DOHH2 (cell line): ENCODE results near the gene FANCL.

ENCODE experiments used
- H3F3A ChIP-seq: fragments of 200-600 bp; sonication (generic), shearing (Covaris generic); 2 replicates; pipeline ENCODE4 v1.6.0; 2016; ENCODE audit warnings: antibody characterized with exemption, mild to moderate bottlenecking; ENCODE audit not compliant: control insufficient read depth, insufficient read depth
- H3K27ac ChIP-seq: fragments of 200-600 bp; sonication (generic); 2 replicates; pipeline ENCODE4 v1.5.1; 2014; ENCODE audit warnings: low read depth, mild to moderate bottlenecking, low read length, moderate library complexity
- H3K27me3 ChIP-seq: fragments of 200-600 bp; sonication (generic); 2 replicates; pipeline ENCODE4 v1.6.1; 2014; ENCODE audit warnings: mild to moderate bottlenecking, low read length, mixed read lengths; ENCODE audit not compliant: control insufficient read depth
- H3K36me3 ChIP-seq: fragments of 200-600 bp; sonication (generic); 2 replicates; pipeline ENCODE4 v1.6.1; 2014; ENCODE audit warnings: mild to moderate bottlenecking, low read length, moderate library complexity, mixed read lengths; ENCODE audit not compliant: control insufficient read depth
- H3K4me1 ChIP-seq: fragments of 200-600 bp; sonication (generic); 2 replicates; pipeline ENCODE4 v1.6.1; 2014; ENCODE audit warnings: mild to moderate bottlenecking, low read length, mixed read lengths; ENCODE audit not compliant: control insufficient read depth
- H3K4me2 ChIP-seq: fragments of 200-600 bp; sonication (generic); 2 replicates; pipeline ENCODE4 v1.6.0; 2014; ENCODE audit warnings: mild to moderate bottlenecking, low read length, moderate library complexity
- H3K4me3 ChIP-seq: fragments of 200-600 bp; sonication (generic); 2 replicates; pipeline ENCODE4 v1.5.1; 2014; ENCODE audit warnings: mild to moderate bottlenecking, low read length, mixed read lengths
- H3K79me2 ChIP-seq: fragments of 200-600 bp; sonication (generic); 2 replicates; pipeline ENCODE4 v1.6.1; 2014; ENCODE audit warnings: mild to moderate bottlenecking, low read length, mixed read lengths; ENCODE audit not compliant: control insufficient read depth
- H3K9me2 ChIP-seq: fragments of 200-600 bp; sonication (generic); replicated peaks from 2 replicates; pipeline ENCODE4 v1.6.1; 2014; ENCODE audit warnings: mild to moderate bottlenecking, low read length, mixed read lengths; ENCODE audit not compliant: control insufficient read depth
- H3K9me3 ChIP-seq: fragments of 200-600 bp; sonication (generic); 2 replicates; pipeline ENCODE4 v1.6.1; 2014; ENCODE audit warnings: antibody characterized with exemption, low read length, mixed read lengths; ENCODE audit not compliant: control insufficient read depth, insufficient read depth
- H4K20me1 ChIP-seq: fragments of 200-600 bp; sonication (generic); 2 replicates; pipeline ENCODE4 v1.6.0; 2014; ENCODE audit warnings: low read depth, mild to moderate bottlenecking, antibody characterized with exemption, low read length, moderate library complexity; ENCODE audit not compliant: control insufficient read depth, insufficient read depth
- CTCF ChIP-seq: fragments of 200-600 bp; sonication (generic); IDR thresholded peaks from one replicate; pipeline ENCODE4 v1.5.1; 2014; ENCODE audit warnings: antibody characterized with exemption, mild to moderate bottlenecking, low read depth, low read length; ENCODE audit not compliant: poor library complexity, severe bottlenecking
- EZH2phosphoT487 ChIP-seq: fragments of 200-600 bp; sonication (generic); IDR thresholded peaks from 2 replicates; pipeline ENCODE4 v1.6.1; 2017; ENCODE audit warnings: borderline replicate concordance, mild to moderate bottlenecking, antibody characterized with exemption, low read length, moderate library complexity, mixed read lengths

Gene FANCL

GRCh38 chr2:58130238-58130637 is 110.9 kb downstream of the FANCL start:
- Histone ChIP-seq H3K9me3 (no peaks in the 10 kb centered on the region), H3F3A (0 out of 2 replicates have a peak, but pooled peaks cover 4% of the 10 kb centered on the region), H4K20me1 (no peaks in the 10 kb centered on the region), H3K4me3 (no peak overlapping the region), H3K9me2 (no peaks in the 10 kb centered on the region), H3K4me1 (no peaks in the 10 kb centered on the region), H3K27ac (no peak overlapping the region), H3K79me2 (no peaks in the 10 kb centered on the region), H3K4me2 (no peak overlapping the region), H3K36me3 (peaks cover 12% of the 10 kb centered on the region), H3K27me3 (no peaks in the 10 kb centered on the region)
- TF ChIP-seq CTCF (no peak), EZH2phosphoT487 (no peak)

- H3K9me3 ChIP-seq: no peaks in the 10 kb centered on the region
- H3K9me2 ChIP-seq: no peaks in the 10 kb centered on the region
- no peaks in the 10 kb centered on the region for H4K20me1 ChIP-seq
- H3F3A ChIP-seq: 0 out of 2 replicates have a peak, but pooled peaks cover 4% of the 10 kb centered on the region
- peaks cover 11% of the 10 kb centered on the region for H3K36me3 ChIP-seq
- no peaks in the 10 kb centered on the region for H3K79me2 ChIP-seq
- no peak overlapping the region for H3K4me2 ChIP-seq
- H3K27me3 ChIP-seq: no peaks in the 10 kb centered on the region
- no peak overlapping the region for H3K4me3 ChIP-seq
- no peak overlapping the region for H3K27ac ChIP-seq
- no peaks in the 10 kb centered on the region for H3K4me1 ChIP-seq
- no peak for TF ChIP-seq EZH2phosphoT487
- TF ChIP-seq CTCF: no peak
Measured at GRCh38 chr2:58127111-58127510, 114.0 kb downstream of the FANCL start.

GRCh38 chr2:58122540-58122939 is 118.6 kb downstream of the FANCL start:
- Histone ChIP-seq H3F3A (no peaks in the 10 kb centered on the region), H4K20me1 (no peaks in the 10 kb centered on the region), H3K4me1 (no peaks in the 10 kb centered on the region), H3K9me2 (no peaks in the 10 kb centered on the region), H3K79me2 (no peaks in the 10 kb centered on the region), H3K4me2 (no peak overlapping the region), H3K36me3 (peaks cover 4% of the 10 kb centered on the region; the same call in 1 of the 2 replicates), H3K27me3 (no peaks in the 10 kb centered on the region), H3K9me3 (no peaks in the 10 kb centered on the region), H3K27ac (no peak overlapping the region), H3K4me3 (no peak overlapping the region)
- TF ChIP-seq CTCF (no peak), EZH2phosphoT487 (no peak)
